Motor neuron (in vitro differentiated cells): Measurements from ENCODE around the gene FEN1. TPM values are rescaled to one million over a fixed set of nuclear protein-coding genes. Genes with fewer than 3 reads are reported as not detected.

Experiments used
- ATAC-seq, 8 experiments: fragments of 200-7000 bp; cut with Tn5 transposase; replicated peaks in 6 of 8; 2 replicates each; pipeline ENCODE4 v1.8.0; 2021; ENCODE audit warnings: mild to moderate bottlenecking in 8 of 8, moderate library complexity in 8 of 8
- H3K27ac ChIP-seq, 2 donors: fragments of 250-450 bp; sonication (Bioruptor Pico); 2 replicates each; pipeline ENCODE4 v1.9.0; 2021; ENCODE audit warnings: antibody characterized with exemption in 2 of 2, mild to moderate bottlenecking in 2 of 2, moderate library complexity in 1 of 2
- H3K4me1 ChIP-seq, 2 donors: fragments of 250-450 bp; sonication (Bioruptor Pico); replicated peaks in 1 of 2; 2 replicates each; pipeline ENCODE4 v1.6.1; 2021; ENCODE audit warnings: antibody characterized with exemption in 2 of 2, mild to moderate bottlenecking in 2 of 2, moderate library complexity in 1 of 2
- H3K4me3 ChIP-seq, 5 donors: fragments of 250-450 bp; sonication (Bioruptor Pico); 2 replicates each; pipeline ENCODE4 v1.9.0; 2021; ENCODE audit warnings: antibody characterized with exemption in 5 of 5, mild to moderate bottlenecking in 5 of 5, moderate library complexity in 4 of 5
- WGBS, 10 experiments: fragments of 450-650 bp; shearing (Covaris generic); methylation state at CpG; one replicate each; pipeline ENCODE4 v1.0.0; 2022; 5-methylcytosine and 5-hydroxymethylcytosine counted together
- in situ Hi-C, 9 experiments: fragments of 400-800 bp; cut with MboI; loops; one replicate each; pipeline ENCODE4 v1.15.0; 2021; ENCODE audit warnings: low sequenced_read_pairs in 9 of 9, low pct_unique_long_range_greater_than_20kb in 2 of 9; ENCODE audit not compliant: unreplicated experiment in 9 of 9
- total RNA-seq, 8 experiments: library from RNA; unstranded; fragments of 300-600 nt; gene quantifications; 2 replicates each; pipeline versions ENCODE4 v1.2.3 to v1.2.4, GENCODE V29; 2022

Gene FEN1
- total RNA-seq, 8 experiments from 2014 or later: 7.5 to 59.0 (median 16.6) TPM

DNA sequence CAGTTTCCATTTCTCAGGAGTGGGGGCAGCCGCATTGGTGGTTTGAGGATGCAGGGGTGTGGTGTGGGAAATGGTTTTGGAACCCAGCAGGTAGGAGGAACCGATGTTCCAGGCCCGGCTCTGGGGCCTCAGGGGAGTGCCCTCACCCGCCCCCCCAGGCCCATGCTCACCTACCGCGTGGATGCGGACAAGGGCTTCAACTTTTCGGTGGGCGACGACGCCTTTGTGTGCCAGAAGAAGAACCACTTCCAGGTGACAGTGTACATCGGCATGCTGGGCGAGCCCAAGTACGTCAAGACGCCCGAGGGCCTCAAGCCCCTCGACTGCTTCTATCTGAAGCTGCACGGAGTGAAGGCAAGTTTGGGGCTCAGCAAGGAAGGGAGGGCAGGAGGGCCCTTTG lies 18.9 kb upstream of the FEN1 start:
- in situ Hi-C loops: no loop called here
- Histone ChIP-seq H3K4me1 (peaks cover 11 to 43% of the 10 kb centered on the region in 2 donors), H3K27ac (no peak overlapping the region), H3K4me3 (no peak overlapping the region)
- 100% methylated on average over 1 of the region's 18 CpGs; no CpG with 5 or more reads in 9 of the 10 experiments for WGBS, 10 experiments
- ATAC-seq: no peak

GRCh38 chr11:61774411-61774810 lies 18.3 kb upstream of the FEN1 start:
- WGBS, 10 experiments: 20 to 100% methylated on average over 1 of the region's 12 CpGs; no CpG with 5 or more reads in 8 of the 10 experiments
- ATAC-seq: no peak
- in situ Hi-C loops: no loop called here
- Histone ChIP-seq H3K4me3 (no peak overlapping the region), H3K4me1 (peaks cover 11 to 41% of the 10 kb centered on the region in 2 donors), H3K27ac (no peak overlapping the region)

GRCh38 chr11:61775106-61775505 lies 17.6 kb upstream of the FEN1 start:
- in situ Hi-C loops: loop anchor here in 1 of 9 experiments (25.0 kb wide), 1 partner anchor 337 kb away; the partner anchor contains the start of gene INCENP
- no CpG with 5 or more reads among the region's 6 CpGs for WGBS, 10 experiments
- peak in 2 of 8 experiments; percentile 2 to 3 for ATAC-seq
- Histone ChIP-seq H3K4me1 (peaks cover 11 to 35% of the 10 kb centered on the region in 2 donors), H3K27ac (no peak overlapping the region), H3K4me3 (no peak overlapping the region)

DNA sequence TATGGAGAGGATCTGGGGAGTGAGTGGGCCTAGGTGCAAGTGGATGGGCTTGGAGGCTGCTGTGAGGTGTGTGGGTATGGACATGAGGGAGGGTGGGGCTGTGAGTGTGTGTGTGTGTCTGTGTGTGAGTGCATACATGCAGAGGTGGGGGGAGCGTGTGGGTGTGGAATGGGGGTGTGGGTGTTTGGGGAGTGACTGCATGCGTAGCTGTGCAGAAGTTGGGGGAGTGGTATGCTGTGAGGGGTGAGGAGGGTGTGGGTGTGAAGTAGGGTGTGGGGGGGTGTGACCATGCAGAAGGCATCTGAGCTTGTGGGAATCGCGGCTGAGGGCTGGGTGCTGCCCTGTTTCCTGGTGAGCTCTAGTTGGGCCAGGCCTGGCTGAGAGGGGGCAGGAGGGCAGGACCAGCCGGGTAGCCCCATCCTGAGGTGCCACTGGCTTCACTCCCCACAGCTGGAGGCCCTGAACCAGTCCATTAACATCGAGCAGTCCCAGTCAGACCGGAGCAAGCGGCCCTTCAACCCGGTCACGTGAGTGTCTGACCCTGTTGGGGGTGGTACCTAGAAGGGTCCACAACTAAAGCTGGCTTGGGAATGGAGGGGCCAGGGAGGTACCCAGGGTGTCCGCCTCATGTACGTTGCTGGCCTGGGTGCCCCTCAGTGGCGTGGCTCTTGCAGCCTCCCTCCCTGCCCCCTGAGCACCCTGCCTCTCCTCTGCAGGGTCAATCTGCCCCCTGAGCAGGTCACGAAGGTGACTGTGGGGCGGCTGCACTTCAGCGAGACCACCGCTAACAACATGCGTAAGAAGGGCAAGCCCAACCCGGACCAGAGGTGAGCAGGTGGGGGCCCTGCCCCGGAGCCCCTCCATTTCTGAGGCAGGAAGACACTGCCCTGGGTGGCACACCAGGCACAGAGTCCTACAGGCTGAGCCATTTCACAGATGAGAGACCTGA lies 16.8 kb upstream of the FEN1 start:
- peak in 3 of 8 experiments; percentile 19 to 78 (median 69) for ATAC-seq
- Histone ChIP-seq H3K4me3 (no peak overlapping the region), H3K4me1 (peaks cover 11 to 35% of the 10 kb centered on the region in 2 donors), H3K27ac (no peak overlapping the region)
- in situ Hi-C loops: loop anchor here in 1 of 9 experiments (25.0 kb wide), 1 partner anchor 336 kb away; the partner anchor contains the start of gene INCENP
- WGBS, 10 experiments: 80 to 100% (median 90%) methylated on average over 1 to 4 of the region's 20 CpGs; no CpG with 5 or more reads in 5 of the 10 experiments

GRCh38 chr11:61776561-61777075 lies 16.1 kb upstream of the FEN1 start:
- in situ Hi-C loops: loop anchor here in 1 of 9 experiments (25.0 kb wide), 1 partner anchor 336 kb away; the partner anchor contains the start of gene INCENP
- 20 to 100% (median 75%) methylated on average over 1 to 2 of the region's 9 CpGs; no CpG with 5 or more reads in 6 of the 10 experiments for WGBS, 10 experiments

DNA sequence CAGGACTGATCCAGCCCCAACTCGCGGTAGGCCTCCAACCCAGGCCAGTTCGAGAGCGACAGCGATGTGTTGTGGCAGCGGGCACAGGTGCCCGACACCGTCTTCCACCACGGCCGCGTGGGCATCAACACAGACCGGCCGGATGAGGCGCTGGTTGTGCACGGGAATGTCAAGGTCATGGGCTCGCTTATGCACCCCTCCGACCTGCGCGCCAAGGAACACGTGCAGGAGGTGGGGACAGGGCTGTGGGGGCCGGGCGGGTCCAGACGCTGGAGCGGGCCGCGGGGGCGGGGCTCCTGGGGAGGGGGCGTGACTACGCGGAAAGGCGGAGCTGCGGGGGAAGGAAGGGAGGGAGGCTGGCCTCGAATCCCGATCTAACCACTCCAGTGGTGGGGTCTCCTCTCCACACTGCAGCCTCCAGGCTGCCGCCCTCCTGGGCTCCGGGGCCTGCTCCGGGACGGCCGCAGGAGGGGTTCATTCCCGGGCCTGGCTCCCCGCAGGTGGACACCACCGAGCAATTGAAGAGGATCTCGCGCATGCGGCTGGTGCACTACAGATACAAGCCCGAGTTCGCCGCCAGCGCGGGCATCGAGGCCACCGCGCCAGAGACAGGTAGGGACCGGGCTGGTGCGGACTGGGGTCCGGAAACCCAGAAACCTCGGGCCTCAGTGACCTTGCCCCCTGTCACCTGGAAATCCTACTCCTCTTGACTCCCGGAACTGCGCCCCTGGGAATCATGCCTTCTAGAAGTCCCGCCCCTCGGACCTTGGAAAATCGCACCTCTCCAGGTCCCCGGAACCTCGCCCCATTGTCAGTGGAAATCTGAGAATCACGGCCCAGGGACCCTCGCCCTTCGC lies 15.2 kb upstream of the FEN1 start:
- peak in 5 of 8 experiments; percentile 11 to 68 (median 33) for ATAC-seq
- H3K4me3 ChIP-seq: no peak overlapping the region
- H3K4me1 ChIP-seq: peaks cover 4 to 27% of the 10 kb centered on the region in 2 donors
- in situ Hi-C loops: loop anchor here in 1 of 9 experiments (25.0 kb wide), 1 partner anchor 335 kb away; the partner anchor contains the start of gene INCENP
- H3K27ac ChIP-seq: no peak overlapping the region
- WGBS, 10 experiments: 40 to 87% (median 80%) methylated on average over 1 to 3 of the region's 67 CpGs; no CpG with 5 or more reads in 7 of the 10 experiments

More at GRCh38 chr11:61776561-61777075, 16.1 kb upstream of the FEN1 start:
- H3K4me3 ChIP-seq: no peak overlapping the region
- peak in 6 of 8 experiments; percentile 2 to 77 (median 24) for ATAC-seq
- H3K4me1 ChIP-seq: peaks cover 11 to 35% of the 10 kb centered on the region in 2 donors
- H3K27ac ChIP-seq: no peak overlapping the region

- H3K4me3 ChIP-seq: no peak overlapping the region
- ATAC-seq: no peak
- no peak overlapping the region for H3K27ac ChIP-seq
- in situ Hi-C loops: loop anchor here in 1 of 9 experiments (25.0 kb wide), 1 partner anchor 334 kb away; the partner anchor contains the start of gene INCENP
- WGBS, 10 experiments: 70 to 100% (median 94%) methylated on average over 2 to 4 of the region's 11 CpGs; no CpG with 5 or more reads in 4 of the 10 experiments
- peaks cover 3 to 18% of the 10 kb centered on the region in 2 donors for H3K4me1 ChIP-seq
These were observed 14.3 kb upstream of the FEN1 start for GRCh38 chr11:61778357-61778886.

DNA sequence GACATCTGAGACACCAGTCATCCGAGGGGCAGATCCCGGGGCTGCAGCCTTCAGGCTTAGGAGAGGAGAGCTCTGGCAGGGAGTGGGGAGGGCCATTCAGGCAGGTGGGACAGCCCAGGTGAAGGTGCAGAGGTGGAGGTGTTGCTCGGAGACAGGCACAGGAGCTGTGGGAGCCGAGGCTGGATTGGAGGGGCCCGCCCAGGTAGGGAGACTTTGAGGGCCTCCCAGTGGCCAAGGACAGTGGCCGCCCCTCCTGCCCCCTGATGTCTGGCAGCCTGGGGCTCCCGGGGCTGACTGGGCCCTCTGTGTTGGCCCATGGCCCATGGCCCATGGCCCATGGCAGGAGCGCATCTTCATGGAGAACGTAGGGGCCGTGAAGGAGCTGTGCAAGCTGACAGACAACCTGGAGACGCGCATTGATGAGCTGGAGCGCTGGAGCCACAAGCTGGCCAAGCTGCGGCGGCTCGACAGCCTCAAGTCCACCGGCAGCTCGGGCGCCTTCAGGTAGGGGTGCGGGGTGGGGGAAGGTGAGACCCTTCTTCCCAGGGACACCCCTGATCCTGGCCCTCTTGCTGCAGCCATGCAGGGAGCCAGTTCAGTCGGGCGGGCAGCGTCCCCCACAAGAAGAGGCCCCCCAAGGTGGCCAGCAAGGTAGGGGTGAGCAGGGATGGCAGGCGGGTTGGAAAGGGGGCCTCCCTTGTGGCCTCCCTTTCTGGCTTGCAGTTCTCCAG lies 13.6 kb upstream of the FEN1 start:
- Histone ChIP-seq H3K4me3 (no peak overlapping the region), H3K27ac (no peak overlapping the region), H3K4me1 (peaks cover 0 to 11% of the 10 kb centered on the region in 2 donors)
- no peak for ATAC-seq
- in situ Hi-C loops: loop anchor here in 1 of 9 experiments (25.0 kb wide), 1 partner anchor 333 kb away; the partner anchor contains the start of gene INCENP
- WGBS, 10 experiments: 0 to 96% (median 78%) methylated on average over 1 to 4 of the region's 24 CpGs; no CpG with 5 or more reads in 5 of the 10 experiments

GRCh38 chr11:61779666-61780525 lies 12.8 kb upstream of the FEN1 start:
- peaks cover 0 to 5% of the 10 kb centered on the region in 2 donors for H3K4me1 ChIP-seq
- no peak overlapping the region for H3K27ac ChIP-seq
- WGBS, 10 experiments: 60 to 100% (median 89%) methylated on average over 1 to 5 of the region's 14 CpGs; no CpG with 5 or more reads in 7 of the 10 experiments
- in situ Hi-C loops: loop anchor here in 1 of 9 experiments (25.0 kb wide), 1 partner anchor 332 kb away; the partner anchor contains the start of gene INCENP
- ATAC-seq: no peak
- H3K4me3 ChIP-seq: no peak overlapping the region

DNA sequence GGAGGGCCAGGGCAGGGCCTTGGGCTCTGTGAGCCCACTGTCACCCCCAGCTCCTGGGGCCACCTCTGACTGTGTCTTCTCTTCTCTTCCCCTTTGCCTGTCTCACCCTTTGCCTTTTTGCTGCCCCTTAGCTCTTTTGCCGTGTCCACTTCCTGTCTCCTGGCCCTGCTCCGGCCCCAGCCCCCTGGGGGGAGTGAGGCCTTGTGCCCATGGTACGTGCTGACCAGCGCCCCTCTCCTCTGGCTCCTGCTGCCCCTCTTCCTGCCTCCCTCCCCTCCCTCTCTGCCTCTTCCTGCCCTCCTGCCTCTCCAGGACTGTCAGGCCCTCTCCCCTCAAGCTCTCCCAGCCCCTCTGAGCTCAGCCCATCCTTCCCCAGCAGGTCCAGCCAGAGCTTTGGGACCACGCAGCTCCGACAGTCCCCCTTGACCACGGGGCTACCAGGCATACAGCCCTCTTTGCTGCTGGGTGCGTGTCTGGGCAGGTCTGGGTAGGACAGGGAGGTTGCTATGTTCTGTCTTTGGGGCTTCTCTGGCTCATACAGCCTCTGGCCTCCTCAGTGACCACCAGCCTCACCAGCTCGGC lies 12.0 kb upstream of the FEN1 start:
- in situ Hi-C loops: loop anchor here in 1 of 9 experiments (25.0 kb wide), 1 partner anchor 332 kb away; the partner anchor contains the start of gene INCENP
- H3K4me1 ChIP-seq: peaks cover 0 to 5% of the 10 kb centered on the region in 2 donors
- H3K27ac ChIP-seq: no peak overlapping the region
- ATAC-seq: no peak
- H3K4me3 ChIP-seq: no peak overlapping the region
- 60 to 100% methylated on average over 1 of the region's 9 CpGs; no CpG with 5 or more reads in 8 of the 10 experiments for WGBS, 10 experiments
